Measurements from ENCODE around the gene DHRS4L2.

DNA sequence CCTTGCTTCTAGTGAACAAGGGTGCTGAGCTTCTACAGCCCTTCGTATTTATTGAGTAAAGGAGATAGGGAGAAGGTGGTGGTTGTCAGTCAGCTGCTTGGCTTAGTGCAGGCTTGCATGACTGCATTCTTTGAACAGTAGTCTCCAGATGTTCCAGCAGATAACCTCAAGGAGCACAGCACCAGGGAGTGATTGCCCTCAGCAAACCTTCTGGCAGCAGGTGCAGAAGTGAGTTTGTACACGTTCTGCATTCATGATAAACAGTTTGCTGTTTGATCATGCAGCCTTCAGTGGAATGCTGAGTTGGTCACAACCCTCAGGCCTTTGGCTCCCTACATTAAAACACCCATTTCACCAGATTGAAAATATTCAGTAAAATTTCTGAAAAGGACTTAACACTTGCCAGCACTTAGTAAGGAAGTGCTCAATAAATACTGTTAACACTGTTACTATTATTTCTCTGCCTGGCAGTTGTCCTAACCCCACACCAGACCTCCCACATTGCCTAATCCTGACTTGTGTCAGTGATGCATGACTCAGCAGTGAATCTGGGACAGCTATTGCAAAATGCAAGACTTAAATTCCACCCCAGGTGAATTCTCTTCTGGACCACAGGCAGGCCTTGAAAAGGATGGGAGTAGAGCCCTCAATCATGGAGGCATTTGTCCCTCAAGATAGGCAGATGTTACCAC is 44.1 kb downstream of the DHRS4L2 start:
- no peak for TF ChIP-seq CTCF (IDR thresholded peaks at IDR 0.05; ENCODE audit: low read depth, low read length, missing input control)
- peak; percentile 52 for TF ChIP-seq SP1 (IDR thresholded peaks at IDR 0.05)
- TF ChIP-seq MAX (IDR thresholded peaks at IDR 0.05), result peak; percentile 24
- TF ChIP-seq TAF1 (conservative IDR thresholded peaks at IDR 0.05), result no peak
- TF ChIP-seq, protein P1, sequence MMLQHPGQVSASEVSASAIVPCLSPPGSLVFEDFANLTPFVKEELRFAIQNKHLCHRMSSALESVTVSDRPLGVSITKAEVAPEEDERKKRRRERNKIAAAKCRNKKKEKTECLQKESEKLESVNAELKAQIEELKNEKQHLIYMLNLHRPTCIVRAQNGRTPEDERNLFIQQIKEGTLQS (IDR thresholded peaks at IDR 0.05), result peak; percentile 90
- TF ChIP-seq RAD21 (IDR thresholded peaks at IDR 0.05), result peak; percentile 26 to 44
